Prostate gland (tissue), 2 donors: Measurements from ENCODE around the gene PRICKLE2.

Experiments used
- CTCF ChIP-seq, 4 experiments: fragments of 200-600 bp in 2 of 4; fragments of 450-650 bp in 2 of 4; sonication (generic) in 2 of 4; IDR thresholded peaks; 1 replicate in 3 of 4; 2 replicates in 1 of 4; pipeline ENCODE4 v1.5.1; 2016 to 2019; ENCODE audit warnings: antibody characterized with exemption in 4 of 4, mild to moderate bottlenecking in 2 of 4, moderate library complexity in 2 of 4
- POLR2A ChIP-seq: fragments of 450-650 bp; IDR thresholded peaks from one replicate; pipeline ENCODE4 v1.6.1; 2016; ENCODE audit warnings: antibody characterized with exemption, mild to moderate bottlenecking
- POLR2AphosphoS5 ChIP-seq: sonication (generic); formaldehyde crosslinking; IDR thresholded peaks from one replicate; pipeline ENCODE4 v1.6.1; 2017; ENCODE audit warnings: antibody characterized with exemption

- no peak for TF ChIP-seq CTCF (IDR thresholded peaks at IDR 0.05)
- no peak for TF ChIP-seq POLR2AphosphoS5
- no peak for TF ChIP-seq POLR2A
Measured at GRCh38 chr3:64129581-64129980, 95.7 kb downstream of the PRICKLE2 start.
